ENCODE data around the gene WT1.

Gene WT1

DNA sequence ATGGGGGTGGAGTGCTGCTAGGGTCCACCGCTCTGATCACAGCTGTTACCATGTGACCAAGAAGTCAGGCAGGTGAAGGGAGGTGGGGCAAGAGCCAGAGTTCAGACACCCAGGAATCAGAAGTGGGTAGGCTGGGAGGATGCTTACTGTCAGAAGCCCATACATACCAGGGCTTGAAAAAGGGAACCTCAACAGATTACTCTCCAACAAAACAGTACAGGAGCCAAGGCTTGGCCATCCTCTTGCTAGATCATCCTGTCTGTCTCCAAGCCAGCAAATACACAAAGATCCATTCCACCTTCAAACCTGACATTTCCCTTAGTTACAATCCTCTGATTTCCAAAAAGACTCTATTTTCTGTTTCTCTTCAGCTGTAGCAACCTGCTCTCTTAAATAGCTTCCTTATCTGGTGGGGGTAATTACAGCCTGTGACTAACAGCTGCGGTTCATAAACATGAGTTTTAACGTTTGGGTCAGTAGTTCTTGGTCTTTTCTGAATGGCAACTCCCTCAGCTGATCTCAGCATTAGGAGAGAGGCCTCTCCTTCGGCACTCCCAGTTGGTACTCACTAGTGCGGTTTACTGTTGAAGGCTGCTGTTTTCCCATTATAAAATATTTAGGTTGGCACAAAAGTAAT lies 31.1 kb upstream of the WT1 start:
- in situ Hi-C loops (cut with HindIII; ENCODE audit: low sequenced_read_pairs): no loop called here
- H3K4me3 ChIP-seq (ENCODE audit: low read depth, low read length): no peak overlapping the region
- TF ChIP-seq, protein P1, sequence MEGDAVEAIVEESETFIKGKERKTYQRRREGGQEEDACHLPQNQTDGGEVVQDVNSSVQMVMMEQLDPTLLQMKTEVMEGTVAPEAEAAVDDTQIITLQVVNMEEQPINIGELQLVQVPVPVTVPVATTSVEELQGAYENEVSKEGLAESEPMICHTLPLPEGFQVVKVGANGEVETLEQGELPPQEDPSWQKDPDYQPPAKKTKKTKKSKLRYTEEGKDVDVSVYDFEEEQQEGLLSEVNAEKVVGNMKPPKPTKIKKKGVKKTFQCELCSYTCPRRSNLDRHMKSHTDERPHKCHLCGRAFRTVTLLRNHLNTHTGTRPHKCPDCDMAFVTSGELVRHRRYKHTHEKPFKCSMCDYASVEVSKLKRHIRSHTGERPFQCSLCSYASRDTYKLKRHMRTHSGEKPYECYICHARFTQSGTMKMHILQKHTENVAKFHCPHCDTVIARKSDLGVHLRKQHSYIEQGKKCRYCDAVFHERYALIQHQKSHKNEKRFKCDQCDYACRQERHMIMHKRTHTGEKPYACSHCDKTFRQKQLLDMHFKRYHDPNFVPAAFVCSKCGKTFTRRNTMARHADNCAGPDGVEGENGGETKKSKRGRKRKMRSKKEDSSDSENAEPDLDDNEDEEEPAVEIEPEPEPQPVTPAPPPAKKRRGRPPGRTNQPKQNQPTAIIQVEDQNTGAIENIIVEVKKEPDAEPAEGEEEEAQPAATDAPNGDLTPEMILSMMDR (IDR thresholded peaks at IDR 0.05; ENCODE audit: low read depth, low read length, missing control alignments): no peak
- DNase-seq (ENCODE audit: low read depth): no peak

DNA sequence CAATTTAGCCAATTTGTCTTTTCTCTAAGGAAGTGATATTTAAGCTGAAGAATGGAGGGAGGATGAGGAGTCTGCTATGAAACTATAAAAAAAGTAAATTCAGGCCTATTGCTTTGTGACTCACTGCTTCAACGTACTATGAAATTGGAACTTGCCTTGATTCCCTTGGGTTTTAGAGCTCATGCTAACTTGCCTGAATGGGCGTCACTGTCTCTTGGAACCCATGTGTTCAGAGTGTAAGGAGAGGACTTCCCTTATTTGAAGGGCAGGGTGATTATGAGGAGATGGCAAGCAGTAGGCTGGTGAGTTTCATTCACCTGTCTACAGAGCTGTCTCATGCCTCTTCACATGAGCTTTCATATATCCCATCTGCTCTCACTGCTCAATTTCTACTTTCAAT lies 28.7 kb upstream of the WT1 start:
- no peak for DNase-seq (ENCODE audit: low read depth)
- TF ChIP-seq, protein P1 (IDR thresholded peaks at IDR 0.05; ENCODE audit: low read depth, low read length, missing control alignments): no peak
- no peak overlapping the region for H3K4me3 ChIP-seq (ENCODE audit: low read depth, low read length)
- in situ Hi-C loops (cut with HindIII; ENCODE audit: low sequenced_read_pairs): no loop called here

DNA sequence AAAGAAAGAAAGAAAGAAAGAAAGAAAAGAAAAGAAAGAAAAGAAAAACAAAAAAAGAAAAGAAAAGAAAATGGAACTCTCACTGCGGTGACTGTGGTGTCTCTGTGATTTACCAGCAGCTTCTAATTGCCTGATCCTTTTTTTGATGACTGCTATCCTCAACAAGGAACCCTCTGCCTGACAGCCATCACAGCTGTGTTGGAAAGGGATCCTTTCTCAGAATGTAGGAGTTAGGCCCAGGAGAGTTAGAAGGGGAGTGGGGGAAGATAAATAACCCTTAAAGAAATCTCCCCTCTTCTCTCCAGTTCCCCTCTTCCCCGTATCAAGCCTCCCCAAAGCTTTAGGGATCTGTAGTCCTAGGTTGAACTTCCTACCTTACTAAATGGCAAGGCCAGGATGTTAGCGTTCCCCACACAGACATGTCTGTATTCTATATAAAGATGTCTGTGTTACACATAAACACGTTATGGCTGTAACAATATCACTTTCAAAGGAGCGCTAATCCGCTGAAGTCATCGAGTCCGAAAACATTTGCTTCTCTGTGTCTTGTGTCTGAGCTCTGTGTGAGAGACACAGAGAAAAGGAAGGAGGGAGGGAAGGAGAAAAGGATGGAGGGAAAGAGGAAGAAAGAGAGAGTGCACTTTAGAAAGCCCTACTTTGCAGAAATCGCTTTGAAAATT lies 26.8 kb upstream of the WT1 start:
- DNase-seq (ENCODE audit: low read depth): no peak
- no peak overlapping the region for H3K4me3 ChIP-seq (ENCODE audit: low read depth, low read length)
- TF ChIP-seq, protein P1 (IDR thresholded peaks at IDR 0.05; ENCODE audit: low read depth, low read length, missing control alignments): no peak
- in situ Hi-C loops (cut with HindIII; ENCODE audit: low sequenced_read_pairs): no loop called here

DNA sequence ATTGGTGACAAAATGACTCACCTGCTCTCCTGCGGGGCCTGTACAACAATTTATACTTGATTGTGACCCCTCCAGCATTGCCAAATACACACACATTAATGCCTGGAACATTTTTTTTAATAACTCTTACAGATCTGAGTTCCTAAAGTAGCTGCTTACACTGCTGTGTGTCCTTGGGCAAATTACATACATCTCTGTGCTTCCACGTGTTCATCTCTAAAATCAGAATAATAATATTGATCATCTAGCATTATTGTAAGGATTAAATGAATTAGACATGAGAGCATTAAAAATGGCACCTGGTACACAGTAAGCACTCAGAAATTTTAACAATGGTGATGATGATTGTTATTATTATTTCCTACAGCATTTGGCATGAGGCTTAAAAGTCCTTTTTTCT lies 21.5 kb upstream of the WT1 start:
- no peak overlapping the region for H3K4me3 ChIP-seq (ENCODE audit: low read depth, low read length)
- TF ChIP-seq, protein P1 (IDR thresholded peaks at IDR 0.05; ENCODE audit: low read depth, low read length, missing control alignments): no peak
- no peak for DNase-seq (ENCODE audit: low read depth)
- in situ Hi-C loops (cut with HindIII; ENCODE audit: low sequenced_read_pairs): no loop called here

DNA sequence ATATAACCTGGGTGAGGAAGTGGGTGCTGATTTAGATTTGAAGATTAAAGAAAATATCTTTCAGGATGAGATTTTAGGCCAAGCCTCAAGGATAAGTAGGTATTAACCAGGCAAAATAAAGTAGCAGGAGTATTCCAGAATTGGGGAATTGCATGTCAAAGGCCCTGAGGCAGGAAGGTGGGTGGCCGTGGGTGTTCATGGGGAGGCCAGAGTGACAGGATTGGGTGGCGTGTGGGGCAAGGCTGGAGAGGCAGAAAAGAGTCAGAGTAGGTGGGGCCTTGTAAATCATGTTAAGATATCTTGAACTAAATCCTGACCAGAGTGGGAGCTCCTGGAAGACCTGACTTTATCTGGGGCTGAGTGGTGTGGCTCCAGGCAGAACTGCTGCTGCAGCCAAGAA lies 19.7 kb upstream of the WT1 start:
- no peak for DNase-seq (ENCODE audit: low read depth)
- in situ Hi-C loops (cut with HindIII; ENCODE audit: low sequenced_read_pairs): no loop called here
- TF ChIP-seq, protein P1 (IDR thresholded peaks at IDR 0.05; ENCODE audit: low read depth, low read length, missing control alignments): no peak
- no peak overlapping the region for H3K4me3 ChIP-seq (ENCODE audit: low read depth, low read length)

DNA sequence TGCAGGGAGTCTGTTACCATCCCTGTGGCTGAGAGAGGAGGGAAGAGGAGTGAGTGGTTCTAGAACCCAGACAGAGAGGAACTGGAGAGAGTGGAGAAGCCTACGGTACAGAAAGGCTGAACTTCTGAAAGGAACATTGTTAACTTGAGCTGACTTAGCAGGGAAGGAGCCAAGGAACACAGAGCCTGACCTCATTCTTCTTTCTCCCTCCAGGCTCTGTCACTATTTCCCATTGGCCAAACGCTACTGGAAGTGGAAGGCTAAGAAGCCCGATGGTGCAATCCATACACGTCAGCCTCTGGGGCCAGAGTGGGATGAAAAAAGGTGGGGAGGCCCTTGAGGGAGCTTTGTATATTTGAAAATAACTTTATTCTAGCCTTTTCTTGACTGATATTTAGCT lies 16.5 kb upstream of the WT1 start:
- no peak overlapping the region for H3K4me3 ChIP-seq (ENCODE audit: low read depth, low read length)
- in situ Hi-C loops (cut with HindIII; ENCODE audit: low sequenced_read_pairs): no loop called here
- TF ChIP-seq, protein P1 (IDR thresholded peaks at IDR 0.05; ENCODE audit: low read depth, low read length, missing control alignments): no peak
- DNase-seq (ENCODE audit: low read depth): no peak

All from astrocyte of the cerebellum (primary cell).